ENCODE results near the gene ZNF93. TPM values are rescaled to one million over a fixed set of nuclear protein-coding genes. Genes with fewer than 3 reads are reported as not detected.
"Not testable (repeated sequence)": the region's sequence is repeated elsewhere in the genome, so short reads cannot be mapped to it uniquely, and the experiment has no call there.

Gene ZNF93
- 1.9 TPM for total RNA-seq
- long read RNA-seq, transcript ZNF93-201 (4 exons, 2,648 nt): major isoform, 5 of 6 reads
- long read RNA-seq, partial matches to known transcripts: 0 of 6 reads
- long read RNA-seq, other reads (novel, unspliced or antisense): 1 of 6 reads

DNA sequence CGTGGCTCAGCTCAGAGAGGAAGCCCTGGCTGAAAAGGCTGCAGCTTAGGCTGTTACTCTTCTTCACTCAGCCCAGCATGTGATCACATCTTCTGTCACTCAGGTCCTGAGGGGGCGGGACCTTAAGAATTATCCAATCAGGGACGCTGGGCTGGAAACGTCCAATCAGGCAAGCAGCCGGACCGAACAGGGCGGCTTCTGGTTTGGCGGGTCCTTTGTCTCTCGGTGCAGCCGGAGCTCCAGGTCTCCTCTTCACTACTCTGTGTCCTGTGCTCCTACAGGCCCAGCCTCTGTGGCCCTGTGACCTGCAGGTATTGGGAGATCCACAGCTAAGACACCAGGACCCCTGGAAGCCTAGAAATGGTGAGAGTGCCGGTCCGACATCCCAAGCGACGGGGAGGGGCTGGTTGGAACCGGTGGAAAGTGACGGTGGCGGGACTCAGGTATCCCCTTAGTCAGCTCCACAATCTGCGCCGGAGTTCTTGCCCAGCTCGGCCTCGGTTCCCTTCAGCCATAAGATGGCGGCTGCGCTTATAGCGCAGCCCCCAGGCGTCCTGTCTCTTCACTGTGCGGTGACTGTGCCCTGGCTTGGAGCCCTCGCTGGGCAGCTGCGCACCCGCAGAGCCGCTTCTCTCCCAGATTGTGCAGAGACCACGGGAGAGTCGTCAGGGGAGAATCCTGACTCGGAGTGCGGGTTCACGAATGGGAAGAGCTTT, at the start of gene ZNF93:
ZNF93 (plus strand) TSS at position 218 of the 716 bp plus-strand sequence; CDS start at position 361, 143 bp downstream.
- TF ChIP-seq, protein P1, sequence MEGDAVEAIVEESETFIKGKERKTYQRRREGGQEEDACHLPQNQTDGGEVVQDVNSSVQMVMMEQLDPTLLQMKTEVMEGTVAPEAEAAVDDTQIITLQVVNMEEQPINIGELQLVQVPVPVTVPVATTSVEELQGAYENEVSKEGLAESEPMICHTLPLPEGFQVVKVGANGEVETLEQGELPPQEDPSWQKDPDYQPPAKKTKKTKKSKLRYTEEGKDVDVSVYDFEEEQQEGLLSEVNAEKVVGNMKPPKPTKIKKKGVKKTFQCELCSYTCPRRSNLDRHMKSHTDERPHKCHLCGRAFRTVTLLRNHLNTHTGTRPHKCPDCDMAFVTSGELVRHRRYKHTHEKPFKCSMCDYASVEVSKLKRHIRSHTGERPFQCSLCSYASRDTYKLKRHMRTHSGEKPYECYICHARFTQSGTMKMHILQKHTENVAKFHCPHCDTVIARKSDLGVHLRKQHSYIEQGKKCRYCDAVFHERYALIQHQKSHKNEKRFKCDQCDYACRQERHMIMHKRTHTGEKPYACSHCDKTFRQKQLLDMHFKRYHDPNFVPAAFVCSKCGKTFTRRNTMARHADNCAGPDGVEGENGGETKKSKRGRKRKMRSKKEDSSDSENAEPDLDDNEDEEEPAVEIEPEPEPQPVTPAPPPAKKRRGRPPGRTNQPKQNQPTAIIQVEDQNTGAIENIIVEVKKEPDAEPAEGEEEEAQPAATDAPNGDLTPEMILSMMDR (IDR thresholded peaks at IDR 0.05): no peak
- Histone ChIP-seq H3K4me3 (peak within 1 kb of the TSS; percentile 80), H3K36me3 (no peaks in the 10 kb centered on the region), H3K9me3 (peaks cover 4% of the 10 kb centered on the region), H3K27me3 (no peaks in the 10 kb centered on the region), H3K4me1 (no peaks in the 10 kb centered on the region), H3K27ac (peak within 1 kb of the TSS; percentile 73)
- peak; percentile 99 for ATAC-seq
- intact Hi-C loops (cut with DNase I): no loop called here
- peak; percentile 93 for DNase-seq

DNA sequence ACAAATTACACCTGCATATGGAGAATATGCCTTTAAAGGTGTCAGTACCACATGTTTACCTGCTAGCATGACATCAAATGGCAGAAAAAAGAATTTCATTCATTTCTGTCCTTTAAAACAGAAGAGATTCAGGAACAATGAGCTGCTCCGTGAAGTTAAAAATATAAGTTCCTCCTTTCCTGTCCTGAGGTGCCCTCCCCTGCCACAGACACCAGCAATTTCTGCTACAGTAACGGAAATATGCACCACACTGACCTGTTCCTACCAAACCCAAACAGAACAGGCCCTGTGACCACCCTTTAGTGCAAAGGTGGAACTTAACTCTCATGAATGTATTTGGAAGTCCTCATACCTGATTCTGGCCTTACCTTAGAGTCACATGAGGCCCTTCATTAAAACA, 49.0 kb upstream of the ZNF93 start:
- H3K9me3 ChIP-seq; ATAC-seq; DNase-seq; intact Hi-C loops (cut with DNase I); H3K4me3 ChIP-seq; H3K27ac ChIP-seq; H3K4me1 ChIP-seq; H3K36me3 ChIP-seq; H3K27me3 ChIP-seq: not testable (repeated sequence)

DNA sequence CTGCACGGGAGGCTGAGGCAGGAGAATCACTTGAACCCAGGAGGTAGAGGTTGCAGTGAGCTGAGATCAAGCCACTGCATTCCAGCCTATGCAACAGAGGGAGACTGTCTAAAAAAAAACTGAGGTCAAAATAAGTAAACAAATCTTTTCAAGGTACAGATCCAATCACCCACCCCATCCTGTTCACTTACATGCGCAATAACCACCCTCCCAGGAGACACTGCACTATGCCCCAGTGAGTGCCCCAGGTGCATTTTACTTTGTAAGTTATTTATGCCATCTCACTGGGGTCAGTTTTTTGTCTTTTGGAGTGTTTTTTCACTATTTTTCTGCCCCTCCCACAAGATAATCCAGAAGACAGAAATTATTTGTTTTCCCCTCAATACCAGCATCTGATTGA, 42.0 kb upstream of the ZNF93 start:
- Histone ChIP-seq H3K27ac (no peak overlapping the region), H3K4me1 (no peaks in the 10 kb centered on the region), H3K36me3 (no peaks in the 10 kb centered on the region), H3K4me3 (no peak overlapping the region), H3K9me3 (no peaks in the 10 kb centered on the region), H3K27me3 (no peaks in the 10 kb centered on the region)
- TF ChIP-seq, protein P1 (IDR thresholded peaks at IDR 0.05): no peak
- DNase-seq: no peak
- ATAC-seq: no peak
- intact Hi-C loops (cut with DNase I): no loop called here

DNA sequence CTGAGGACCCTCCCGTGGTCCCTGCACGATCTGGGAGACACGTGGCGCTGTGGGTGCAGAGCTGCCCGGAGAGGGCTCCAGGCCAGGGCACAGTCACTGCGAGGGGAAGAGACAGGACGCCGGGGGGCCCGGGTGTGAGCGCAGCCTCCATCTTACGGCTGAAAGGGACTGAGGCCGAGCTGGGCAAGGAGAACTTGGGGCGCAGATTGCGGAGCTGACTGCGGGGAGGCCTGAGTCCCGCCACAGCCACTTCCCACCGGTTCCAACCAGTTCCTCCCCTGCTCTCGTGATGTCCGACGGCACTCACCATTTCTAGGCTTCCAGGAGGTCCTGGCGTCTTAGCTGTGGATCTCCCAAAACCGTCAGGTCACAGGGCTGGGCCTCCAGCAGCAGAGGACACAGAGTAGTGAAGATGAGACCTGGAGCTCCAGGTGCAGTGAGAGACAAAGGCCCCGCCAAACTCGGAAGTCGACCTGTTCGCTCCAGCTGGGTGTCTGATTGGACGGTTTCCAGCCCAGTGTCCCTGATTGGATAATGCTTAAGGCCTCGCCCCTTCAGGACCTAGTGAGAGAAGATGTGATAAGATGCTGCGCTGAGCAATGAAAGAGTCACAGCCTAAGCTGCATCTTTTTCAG, 39.9 kb upstream of the ZNF93 start:
- intact Hi-C loops (cut with DNase I): no loop called here
- no peak for DNase-seq

DNA sequence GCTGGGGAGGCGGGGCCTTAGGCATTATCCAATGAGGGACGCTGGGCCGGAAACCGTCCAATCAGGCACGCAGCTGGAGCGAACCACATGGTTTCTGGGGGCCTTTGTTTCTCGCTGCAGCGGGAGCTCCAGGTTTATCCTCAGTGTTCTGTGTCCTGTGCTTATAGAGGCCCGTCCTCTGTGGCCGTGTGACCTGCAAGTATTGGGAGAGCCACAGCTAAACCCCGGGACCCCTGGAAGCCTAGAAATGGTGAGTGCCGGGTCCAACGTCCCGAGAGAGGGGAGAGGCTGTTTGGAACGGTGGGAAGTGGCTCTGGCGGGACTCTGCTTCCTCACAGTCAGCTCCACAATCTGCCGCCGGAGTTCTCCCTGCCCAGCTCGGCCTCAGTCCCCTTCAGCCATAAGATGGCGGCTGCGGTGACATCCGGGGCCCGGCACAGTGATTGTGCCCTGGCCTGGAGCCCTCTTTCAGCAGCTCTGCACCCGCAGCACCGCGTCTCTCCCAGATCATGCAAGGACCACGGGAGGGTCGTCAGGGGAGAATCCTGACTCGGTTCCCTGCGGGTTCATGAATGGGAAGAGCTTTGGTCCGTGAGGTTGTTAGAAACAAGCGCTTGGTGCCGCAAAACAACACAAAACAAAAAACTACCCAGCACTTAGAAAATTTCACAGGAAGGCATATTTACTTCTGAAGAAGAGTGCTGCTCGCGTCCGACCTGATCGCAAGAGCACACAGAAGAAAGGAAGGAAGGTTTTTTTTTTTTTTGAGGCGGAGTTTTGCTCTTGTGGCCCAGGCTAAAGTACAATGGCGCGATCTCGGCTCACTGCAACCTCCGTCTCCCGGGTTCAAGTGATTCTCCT, 34.8 kb upstream of the ZNF93 start, which contains the start of gene ZNF253:
ZNF253 (plus strand) TSS at position 133 of the 861 bp plus-strand sequence; CDS start at position 248, 115 bp downstream.
- Histone ChIP-seq H3K36me3 (no peaks in the 10 kb centered on the region), H3K9me3 (no peaks in the 10 kb centered on the region), H3K27me3 (no peaks in the 10 kb centered on the region), H3K4me3 (peak within 1 kb of the TSS; percentile 79), H3K4me1 (peaks cover 4% of the 10 kb centered on the region), H3K27ac (peak within 1 kb of the TSS; percentile 85)
- TF ChIP-seq, protein P1 (IDR thresholded peaks at IDR 0.05): no peak
- intact Hi-C loops (cut with DNase I): no loop called here
- ATAC-seq (peak; percentile 100), DNase-seq (peak; percentile 97)

More for the DNA sequence above, 39.9 kb upstream of the ZNF93 start:
- no peak for ATAC-seq
- no peaks in the 10 kb centered on the region for H3K27me3 ChIP-seq
- no peaks in the 10 kb centered on the region for H3K4me1 ChIP-seq
- no peak overlapping the region for H3K27ac ChIP-seq
- no peaks in the 10 kb centered on the region for H3K36me3 ChIP-seq
- TF ChIP-seq, protein P1 (IDR thresholded peaks at IDR 0.05): no peak
- H3K4me3 ChIP-seq: peak overlapping the region; percentile 8
- H3K9me3 ChIP-seq: no peaks in the 10 kb centered on the region

All from upper lobe of right lung (tissue), 1 donor.